A549 (cell line): ENCODE data around the gene CDK16.

Experiments
- POLR2A ChIP-seq: IDR thresholded peaks from 2 replicates; pipeline ENCODE4 v1.6.1; 2012; ENCODE audit warnings: mild to moderate bottlenecking, low read length
- TF ChIP-seq, protein P1 (sequence below): fragments of >200 bp; sonication (Bioruptor Twin); formaldehyde crosslinking; IDR thresholded peaks from 3 replicates; pipeline ENCODE4 v1.5.1; 2016

- TF ChIP-seq, protein P1, sequence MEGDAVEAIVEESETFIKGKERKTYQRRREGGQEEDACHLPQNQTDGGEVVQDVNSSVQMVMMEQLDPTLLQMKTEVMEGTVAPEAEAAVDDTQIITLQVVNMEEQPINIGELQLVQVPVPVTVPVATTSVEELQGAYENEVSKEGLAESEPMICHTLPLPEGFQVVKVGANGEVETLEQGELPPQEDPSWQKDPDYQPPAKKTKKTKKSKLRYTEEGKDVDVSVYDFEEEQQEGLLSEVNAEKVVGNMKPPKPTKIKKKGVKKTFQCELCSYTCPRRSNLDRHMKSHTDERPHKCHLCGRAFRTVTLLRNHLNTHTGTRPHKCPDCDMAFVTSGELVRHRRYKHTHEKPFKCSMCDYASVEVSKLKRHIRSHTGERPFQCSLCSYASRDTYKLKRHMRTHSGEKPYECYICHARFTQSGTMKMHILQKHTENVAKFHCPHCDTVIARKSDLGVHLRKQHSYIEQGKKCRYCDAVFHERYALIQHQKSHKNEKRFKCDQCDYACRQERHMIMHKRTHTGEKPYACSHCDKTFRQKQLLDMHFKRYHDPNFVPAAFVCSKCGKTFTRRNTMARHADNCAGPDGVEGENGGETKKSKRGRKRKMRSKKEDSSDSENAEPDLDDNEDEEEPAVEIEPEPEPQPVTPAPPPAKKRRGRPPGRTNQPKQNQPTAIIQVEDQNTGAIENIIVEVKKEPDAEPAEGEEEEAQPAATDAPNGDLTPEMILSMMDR, result no peak
- TF ChIP-seq POLR2A, result no peak
Measured at GRCh38 chrX:47182106-47182700, 36.3 kb upstream of the CDK16 start.
